Lung (tissue), 12 donors: ENCODE measurements around the gene FAM47E. TPM values are rescaled to one million over a fixed set of nuclear protein-coding genes. Genes with fewer than 3 reads are reported as not detected.

Source experiments
- ATAC-seq: fragments of 200-7000 bp; cut with Tn5 transposase; one replicate; pipeline ENCODE4 v1.9.1; 2020; ENCODE audit warnings: moderate number of reproducible peaks; ENCODE audit not compliant: insufficient read depth, low FRiP score
- DNase-seq, 3 donors: peaks; one replicate each; pipeline ENCODE4 v3.0.0-alpha.2; 2013 to 2017
- H3K27ac ChIP-seq, 2 donors: one replicate each; pipeline ENCODE4 v1.5.1; 2013; ENCODE audit warnings: mild to moderate bottlenecking in 2 of 2, moderate library complexity in 2 of 2, control low read depth in 1 of 2, inconsistent platforms in 1 of 2, low read depth in 1 of 2, low read length in 1 of 2
- H3K27me3 ChIP-seq, 3 donors: one replicate each; pipeline ENCODE4 v1.5.1; 2013; ENCODE audit warnings: low read length in 2 of 3; ENCODE audit not compliant: control insufficient read depth in 3 of 3, insufficient read depth in 3 of 3
- H3K36me3 ChIP-seq, 4 donors: one replicate each; pipeline ENCODE4 v1.5.1; 2013; ENCODE audit warnings: low read length in 4 of 4, mild to moderate bottlenecking in 1 of 4, moderate library complexity in 1 of 4; ENCODE audit not compliant: control insufficient read depth in 4 of 4, insufficient read depth in 4 of 4
- H3K4me1 ChIP-seq, 5 donors: one replicate each; pipeline ENCODE4 v1.5.1; 2013; ENCODE audit warnings: low read length in 5 of 5, mild to moderate bottlenecking in 2 of 5, moderate library complexity in 1 of 5; ENCODE audit not compliant: control insufficient read depth in 5 of 5, insufficient read depth in 5 of 5
- H3K4me3 ChIP-seq: one replicate; pipeline ENCODE4 v1.5.1; 2013; ENCODE audit warnings: mild to moderate bottlenecking, control low read depth, moderate library complexity
- H3K9ac ChIP-seq, 2 donors: one replicate each; pipeline ENCODE4 v1.5.1; 2013; ENCODE audit warnings: low read length in 2 of 2, control low read depth in 1 of 2; ENCODE audit not compliant: insufficient read depth in 1 of 2
- H3K9me3 ChIP-seq, 4 donors: one replicate each; pipeline ENCODE4 v1.5.1; 2013; ENCODE audit warnings: low read length in 3 of 4, mild to moderate bottlenecking in 1 of 4, moderate library complexity in 1 of 4; ENCODE audit not compliant: control insufficient read depth in 4 of 4, insufficient read depth in 3 of 4
- CTCF ChIP-seq: IDR thresholded peaks from 2 replicates; pipeline ENCODE4 v1.5.1; 2012; ENCODE audit warnings: mild to moderate bottlenecking; ENCODE audit errors: control extremely low read depth, extremely low read depth
- polyA plus RNA-seq, 2 donors: library from polyadenylated mRNA; stranded (reverse); fragments of 200-250 nt; gene quantifications; one replicate each; pipeline ENCODE4 v1.2.1, GENCODE V29; 2013
- total RNA-seq, 2 donors: library from RNA; depleted of rRNA in 1 of 2; stranded (reverse); fragments of >200 nt in 1 of 2; gene quantifications; one replicate each; pipeline ENCODE4 v1.2.1, GENCODE V29; 2014 to 2021
- donor health status: control.
- donor health status: control.
- donor health status: Bipolar disorder and iron deficiency.
- donor health status: healthy.
- donor health status: DM: yes; HTN: yes; CAD: no.

Gene FAM47E
- total and polyA plus RNA-seq, 4 donors, result 4.4 to 10.7 (median 7.0) TPM

GRCh38 chr4:76326515-76326914 lies 75.0 kb downstream of the FAM47E start:
- ATAC-seq (no peak), DNase-seq (no peak)
- no peak overlapping the region for H3K9ac ChIP-seq
- peaks cover 0 to 13% (median 2%) of the 10 kb centered on the region in 4 donors for H3K9me3 ChIP-seq
- no peaks in the 10 kb centered on the region for H3K36me3 ChIP-seq
- H3K27me3 ChIP-seq, result no peaks in the 10 kb centered on the region
- no peak for TF ChIP-seq CTCF
- no peak overlapping the region for H3K4me3 ChIP-seq
- no peak overlapping the region for H3K27ac ChIP-seq
- no peaks in the 10 kb centered on the region for H3K4me1 ChIP-seq

Other genes starting within 250 kb of the FAM47E start
- 1 to 10 TPM; 1.4 to 1.7 TPM for gene CXCL9, start 244.2 kb upstream of the FAM47E start, total RNA-seq
- gene CXCL9, start 244.2 kb upstream of the FAM47E start, polyA plus RNA-seq, result 1 to 10 TPM in 1 of 2 donors, under 1 TPM in 1; 0.57 to 5.2 TPM
- gene CXCL10, start 228.2 kb upstream of the FAM47E start, total RNA-seq, result 1 to 10 TPM; 1.8 to 3.8 TPM
- 10 to 100 TPM in 1 of 2 donors, 1 to 10 TPM in 1; 1.3 to 18.6 TPM for gene CXCL10, start 228.2 kb upstream of the FAM47E start, polyA plus RNA-seq
- gene CXCL11, start 215.7 kb upstream of the FAM47E start, total RNA-seq, result under 1 TPM in 1 of 2 donors, not detected in 1; 0.58 TPM
- 1 to 10 TPM in 1 of 2 donors, under 1 TPM in 1; 0.10 to 1.6 TPM for gene CXCL11, start 215.7 kb upstream of the FAM47E start, polyA plus RNA-seq
- under 1 TPM in 1 of 2 donors, not detected in 1; 0.71 TPM for gene ART3, start 177.0 kb upstream of the FAM47E start, total RNA-seq
- under 1 TPM in 1 of 2 donors, not detected in 1; 0.13 TPM for gene ART3, start 177.0 kb upstream of the FAM47E start, polyA plus RNA-seq
- gene NUP54, start 103.3 kb upstream of the FAM47E start, total RNA-seq, result 10 to 100 TPM; 26.5 to 57.6 TPM
- gene NUP54, start 103.3 kb upstream of the FAM47E start, polyA plus RNA-seq, result 10 to 100 TPM; 19.8 to 30.2 TPM
- 100 to 1,000 TPM; 195 to 360 TPM for gene SCARB2, start 37.9 kb upstream of the FAM47E start, total RNA-seq
- gene SCARB2, start 37.9 kb upstream of the FAM47E start, polyA plus RNA-seq, result 100 to 1,000 TPM; 104 to 105 TPM
- gene STBD1, start 55.0 kb downstream of the FAM47E start, total RNA-seq, result 10 to 100 TPM in 1 of 2 donors, 1 to 10 TPM in 1; 4.8 to 14.8 TPM
- gene STBD1, start 55.0 kb downstream of the FAM47E start, polyA plus RNA-seq, result 1 to 10 TPM; 1.5 to 8.9 TPM
- gene CCDC158, start 169.4 kb downstream of the FAM47E start, total RNA-seq, result under 1 TPM; 0.18 to 0.37 TPM
- under 1 TPM; 0.04 to 0.09 TPM for gene CCDC158, start 169.4 kb downstream of the FAM47E start, polyA plus RNA-seq
- 10 to 100 TPM; 73.6 to 75.1 TPM for gene SHROOM3, start 183.5 kb downstream of the FAM47E start, total RNA-seq
- gene SHROOM3, start 183.5 kb downstream of the FAM47E start, polyA plus RNA-seq, result 10 to 100 TPM; 14.4 to 21.1 TPM